ENCODE data around the gene ASH1L.
"Not testable (repeated sequence)": the region's sequence is repeated elsewhere in the genome, so short reads cannot be mapped to it uniquely, and the experiment has no call there.

ASH1L gene

GRCh38 chr1:155562581-155563376 lies at the start of gene ASH1L:
Gene ASH1L, minus strand, starts transcription at chr1:155562803. Its CDS starts 41,284 bp downstream, at chr1:155521519.
- peak; percentile 83 to 89 for DNase-seq (ENCODE audit: extremely low read depth in 1 of 2, low read depth in 1 of 2)

GRCh38 chr1:155610257-155610647 lies 47.6 kb upstream of the ASH1L start:
- DNase-seq (ENCODE audit: extremely low read depth in 1 of 2, low read depth in 1 of 2) = not testable (repeated sequence)

GRCh38 chr1:155609515-155610256 lies 47.1 kb upstream of the ASH1L start, which contains the start of gene MSTO1:
Gene MSTO1, plus strand, starts transcription at chr1:155610218. Its CDS starts 31 bp downstream, at chr1:155610249.
- peak; percentile 90 to 100 for DNase-seq (ENCODE audit: extremely low read depth in 1 of 2, low read depth in 1 of 2)

- DNase-seq (ENCODE audit: extremely low read depth in 1 of 2, low read depth in 1 of 2) = no peak
Measured at GRCh38 chr1:155608888-155609225, 46.3 kb upstream of the ASH1L start.

GRCh38 chr1:155607708-155608107 lies 45.1 kb upstream of the ASH1L start:
- no peak for DNase-seq (ENCODE audit: extremely low read depth in 1 of 2, low read depth in 1 of 2)

- not testable (repeated sequence) for DNase-seq (ENCODE audit: extremely low read depth in 1 of 2, low read depth in 1 of 2)
Measured at GRCh38 chr1:155599828-155600572, 37.4 kb upstream of the ASH1L start.

- no peak for DNase-seq (ENCODE audit: extremely low read depth in 1 of 2, low read depth in 1 of 2)
Measured at GRCh38 chr1:155598842-155599331, 36.3 kb upstream of the ASH1L start.

GRCh38 chr1:155596864-155597263 lies 34.3 kb upstream of the ASH1L start:
- DNase-seq (ENCODE audit: extremely low read depth in 1 of 2, low read depth in 1 of 2) = no peak

GRCh38 chr1:155595877-155596474 lies 33.4 kb upstream of the ASH1L start:
- DNase-seq (ENCODE audit: extremely low read depth in 1 of 2, low read depth in 1 of 2) = not testable (repeated sequence)

GRCh38 chr1:155591770-155592169 lies 29.2 kb upstream of the ASH1L start:
- no peak for DNase-seq (ENCODE audit: extremely low read depth in 1 of 2, low read depth in 1 of 2)

- not testable (repeated sequence) for DNase-seq (ENCODE audit: extremely low read depth in 1 of 2, low read depth in 1 of 2)
Measured at GRCh38 chr1:155590516-155591247, 28.1 kb upstream of the ASH1L start.

GRCh38 chr1:155589282-155589681 lies 26.7 kb upstream of the ASH1L start:
- DNase-seq (ENCODE audit: extremely low read depth in 1 of 2, low read depth in 1 of 2) = not testable (repeated sequence)

- DNase-seq (ENCODE audit: extremely low read depth in 1 of 2, low read depth in 1 of 2) = not testable (repeated sequence)
Measured at GRCh38 chr1:155583846-155584245, 21.2 kb upstream of the ASH1L start.

GRCh38 chr1:155575608-155576007 lies 13.0 kb upstream of the ASH1L start:
- DNase-seq (ENCODE audit: extremely low read depth in 1 of 2, low read depth in 1 of 2) = not testable (repeated sequence)

- no peak for DNase-seq (ENCODE audit: extremely low read depth in 1 of 2, low read depth in 1 of 2)
Measured at GRCh38 chr1:155574077-155574476, 11.5 kb upstream of the ASH1L start.

- no peak for DNase-seq (ENCODE audit: extremely low read depth in 1 of 2, low read depth in 1 of 2)
Measured at GRCh38 chr1:155570593-155570990, 8.0 kb upstream of the ASH1L start.

- no peak for DNase-seq (ENCODE audit: extremely low read depth in 1 of 2, low read depth in 1 of 2)
Measured at GRCh38 chr1:155569988-155570592, 7.5 kb upstream of the ASH1L start.

GRCh38 chr1:155563377-155564022 lies 897 bp upstream of the ASH1L start:
- not testable (repeated sequence) for DNase-seq (ENCODE audit: extremely low read depth in 1 of 2, low read depth in 1 of 2)

Measured in stimulated activated CD8-positive, alpha-beta memory T cell treated with anti-CD3 and anti-CD28 coated beads, Interleukin-7, amount 100 ng/mL, for 48 hours (primary cell).